ENCODE data around the gene MLLT3.

GRCh38 chr9:20511686-20512085, 110.6 kb downstream of the MLLT3 start:
- TF ChIP-seq CTCF (IDR thresholded peaks at IDR 0.05; ENCODE audit: extremely low read depth in 1 of 2, insufficient read depth in 1 of 2, low read depth in 1 of 2, low read length in 2 of 2) (no peak), POLR2A (IDR thresholded peaks at IDR 0.05; ENCODE audit: low read depth, low read length) (no peak), JUN (IDR thresholded peaks at IDR 0.05; ENCODE audit: borderline replicate concordance, insufficient read depth, insufficient read length, low read depth) (no peak), POLR2AphosphoS5 (IDR thresholded peaks at IDR 0.05; ENCODE audit: insufficient read depth, low read depth, low read length) (no peak), EZH2 (IDR thresholded peaks at IDR 0.05; ENCODE audit: borderline replicate concordance, low read depth, low read length, severe bottlenecking) (no peak), MYC (IDR thresholded peaks at IDR 0.05; ENCODE audit: low read depth, low read length) (no peak), GATA2 (IDR thresholded peaks at IDR 0.05; ENCODE audit: insufficient read depth, insufficient read length, low read depth, low read length) (no peak), MAX (IDR thresholded peaks at IDR 0.05; ENCODE audit: insufficient read depth, insufficient read length) (no peak)

All from endothelial cell of umbilical vein (primary cell).